Spleen (tissue), 7 donors: ENCODE measurements around the gene SURF1.

ENCODE experiments used
- CTCF ChIP-seq, 11 experiments: fragments of 200-600 bp in 7 of 11; fragments of 450-650 bp in 4 of 11; sonication (generic) in 4 of 11; IDR thresholded peaks in 8 of 11; conservative IDR thresholded peaks in 3 of 11; 1 replicate in 7 of 11; 2 replicates in 4 of 11; pipeline versions ENCODE4 v1.4.0 to v1.8.0; 2016 to 2021; ENCODE audit warnings: antibody characterized with exemption in 11 of 11, inconsistent platforms in 4 of 11, mild to moderate bottlenecking in 1 of 11
- POLR2A ChIP-seq, 3 donors: fragments of 450-650 bp; IDR thresholded peaks; one replicate each; pipeline ENCODE4 v1.5.1; 2017; ENCODE audit warnings: antibody characterized with exemption in 3 of 3, mild to moderate bottlenecking in 1 of 3
- POLR2AphosphoS5 ChIP-seq, 3 donors: sonication (generic); formaldehyde crosslinking; IDR thresholded peaks; one replicate each; pipeline ENCODE4 v1.5.1; 2017; ENCODE audit warnings: antibody characterized with exemption in 3 of 3
- donor health status: DM: no; HTN: no; CAD: no; lungs with moderate emphysema.
- donor health status: DM: no; HTN: no; CAD: no.
- donor health status: DM: no; HTN: no; CAD: no.

GRCh38 chr9:133375116-133375723, 18.9 kb upstream of the SURF1 start:
- TF ChIP-seq CTCF (IDR thresholded peaks at IDR 0.05 in 8 of 11, conservative IDR thresholded peaks at IDR 0.05 in 3 of 11) (no peak), POLR2AphosphoS5 (IDR thresholded peaks at IDR 0.05) (no peak), POLR2A (IDR thresholded peaks at IDR 0.05) (no peak)
